ENCODE data around the gene PHF2. TPM values are rescaled to one million over a fixed set of nuclear protein-coding genes. Genes with fewer than 3 reads are reported as not detected.

PHF2 gene
- polyA plus RNA-seq, 1 of the 3 experiments (the other 2 are of a cell fraction), result 11.2 TPM

- Histone ChIP-seq H3K9ac (no peak overlapping the region), H3K4me3 (ENCODE audit: low read depth in 2 of 2, low read length in 1 of 2) (no peak overlapping the region), H3K36me3 (replicated peaks in 1 of 2; ENCODE audit: control insufficient read depth in 1 of 2, insufficient read depth in 2 of 2, low read length in 1 of 2) (peaks cover 0 to 2% of the 10 kb centered on the region in 2 experiments), H3K27ac (ENCODE audit: low read depth in 2 of 2, low read length in 1 of 2) (no peak overlapping the region), H3K27me3 (ENCODE audit: insufficient read depth) (no peaks in the 10 kb centered on the region), H3K4me2 (no peak overlapping the region), H4K20me1 (ENCODE audit: insufficient read depth) (peaks cover 66% of the 10 kb centered on the region), H3K79me2 (ENCODE audit: insufficient read depth) (peaks cover 67% of the 10 kb centered on the region; the same call in 1 of the 2 replicates), H3K9me2 (no peaks in the 10 kb centered on the region), H3F3A (replicated peaks; ENCODE audit: insufficient read depth) (no peaks in the 10 kb centered on the region), H3K9me3 (no peaks in the 10 kb centered on the region), H3K4me1 (ENCODE audit: control insufficient read depth in 1 of 2, insufficient read depth in 2 of 2, low read depth in 1 of 2, low read length in 1 of 2) (peaks cover 0 to 40% of the 10 kb centered on the region in 2 experiments; a peak in 1 of 4 replicates), H2AFZ (ENCODE audit: low read depth) (no peak overlapping the region)
- ChIA-PET POLR2A (interaction anchor here (1.3 kb wide), 1 partner anchor 26 kb away, joined by 4 read pairs; no protein-coding TSS in a partner anchor), CTCF (no interaction called here)
- DNase-seq, result no peak
- no CpG with 5 or more reads among the region's 2 CpGs for WGBS (ENCODE audit: low lambda C conversion rate)
- TF ChIP-seq, protein P1, sequence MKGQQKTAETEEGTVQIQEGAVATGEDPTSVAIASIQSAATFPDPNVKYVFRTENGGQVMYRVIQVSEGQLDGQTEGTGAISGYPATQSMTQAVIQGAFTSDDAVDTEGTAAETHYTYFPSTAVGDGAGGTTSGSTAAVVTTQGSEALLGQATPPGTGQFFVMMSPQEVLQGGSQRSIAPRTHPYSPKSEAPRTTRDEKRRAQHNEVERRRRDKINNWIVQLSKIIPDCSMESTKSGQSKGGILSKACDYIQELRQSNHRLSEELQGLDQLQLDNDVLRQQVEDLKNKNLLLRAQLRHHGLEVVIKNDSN (IDR thresholded peaks at IDR 0.05; ENCODE audit: borderline replicate concordance, low read depth), result no peak
- TF ChIP-seq SIN3A (IDR thresholded peaks at IDR 0.05; ENCODE audit: borderline replicate concordance, low read depth, low read length) (no peak), TCF12 (IDR thresholded peaks at IDR 0.05) (no peak), POLR2AphosphoS5 (IDR thresholded peaks at IDR 0.05; ENCODE audit: low read depth, low read length) (no peak), SMC3 (IDR thresholded peaks at IDR 0.05; ENCODE audit: low read depth, low read length) (no peak), FOXJ3 (CRISPR knock-in tag; IDR thresholded peaks at IDR 0.05) (no peak), RAD21 (IDR thresholded peaks at IDR 0.05; ENCODE audit: low read length) (no peak), EZH2phosphoT487 (IDR thresholded peaks at IDR 0.05; ENCODE audit: borderline replicate concordance, low read depth) (no peak), EP300 (IDR thresholded peaks at IDR 0.05; ENCODE audit: borderline replicate concordance in 1 of 2, low read depth in 1 of 2, low read length in 1 of 2) (no peak), TAF1 (IDR thresholded peaks at IDR 0.05; ENCODE audit: borderline replicate concordance, low read depth, low read length) (no peak), FOXM1 (IDR thresholded peaks at IDR 0.05; ENCODE audit: low read depth) (no peak), JUND (IDR thresholded peaks at IDR 0.05) (no peak), TEAD4 (IDR thresholded peaks at IDR 0.05; ENCODE audit: borderline replicate concordance, insufficient read depth) (no peak)
- TF ChIP-seq, protein P2, sequence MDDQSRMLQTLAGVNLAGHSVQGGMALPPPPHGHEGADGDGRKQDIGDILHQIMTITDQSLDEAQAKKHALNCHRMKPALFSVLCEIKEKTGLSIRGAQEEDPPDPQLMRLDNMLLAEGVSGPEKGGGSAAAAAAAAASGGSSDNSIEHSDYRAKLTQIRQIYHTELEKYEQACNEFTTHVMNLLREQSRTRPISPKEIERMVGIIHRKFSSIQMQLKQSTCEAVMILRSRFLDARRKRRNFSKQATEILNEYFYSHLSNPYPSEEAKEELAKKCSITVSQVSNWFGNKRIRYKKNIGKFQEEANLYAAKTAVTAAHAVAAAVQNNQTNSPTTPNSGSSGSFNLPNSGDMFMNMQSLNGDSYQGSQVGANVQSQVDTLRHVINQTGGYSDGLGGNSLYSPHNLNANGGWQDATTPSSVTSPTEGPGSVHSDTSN (IDR thresholded peaks at IDR 0.05), result no peak
- TF ChIP-seq, protein P3, sequence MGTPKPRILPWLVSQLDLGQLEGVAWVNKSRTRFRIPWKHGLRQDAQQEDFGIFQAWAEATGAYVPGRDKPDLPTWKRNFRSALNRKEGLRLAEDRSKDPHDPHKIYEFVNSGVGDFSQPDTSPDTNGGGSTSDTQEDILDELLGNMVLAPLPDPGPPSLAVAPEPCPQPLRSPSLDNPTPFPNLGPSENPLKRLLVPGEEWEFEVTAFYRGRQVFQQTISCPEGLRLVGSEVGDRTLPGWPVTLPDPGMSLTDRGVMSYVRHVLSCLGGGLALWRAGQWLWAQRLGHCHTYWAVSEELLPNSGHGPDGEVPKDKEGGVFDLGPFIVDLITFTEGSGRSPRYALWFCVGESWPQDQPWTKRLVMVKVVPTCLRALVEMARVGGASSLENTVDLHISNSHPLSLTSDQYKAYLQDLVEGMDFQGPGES (IDR thresholded peaks at IDR 0.05; ENCODE audit: low read depth, low read length), result no peak
Observed at GRCh38 chr9:93592643-93593021, 16.2 kb downstream of the PHF2 start.

DNA sequence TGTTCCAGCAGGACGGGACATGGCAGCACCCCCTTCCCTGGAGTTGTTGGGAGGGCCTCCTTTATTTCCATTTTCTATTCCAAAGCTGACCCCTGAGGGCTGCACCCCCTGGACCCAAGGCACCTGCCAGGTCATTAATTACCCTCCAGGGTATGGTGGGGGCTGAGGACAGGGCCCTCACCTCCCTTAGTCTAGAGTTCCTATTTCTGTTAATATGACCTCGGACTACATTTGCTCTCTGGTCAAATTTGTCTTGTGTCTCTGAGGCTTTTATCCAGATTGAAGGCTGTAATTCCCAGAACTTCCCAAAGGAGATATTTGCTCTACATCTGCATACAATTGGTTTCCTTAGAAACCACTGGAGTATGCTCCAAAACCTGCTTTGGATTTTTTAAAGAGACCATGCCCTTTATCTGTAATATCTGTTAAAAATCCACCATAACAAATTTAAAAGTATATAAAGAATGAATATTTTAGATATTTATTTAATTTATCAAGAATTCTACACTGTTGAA, 16.8 kb downstream of the PHF2 start:
- Histone ChIP-seq H3K27ac (ENCODE audit: low read depth in 2 of 2, low read length in 1 of 2) (no peak overlapping the region), H3K9ac (no peak overlapping the region), H3K4me2 (no peak overlapping the region), H3K9me2 (no peaks in the 10 kb centered on the region), H3K79me2 (ENCODE audit: insufficient read depth) (peaks cover 62% of the 10 kb centered on the region; the same call in 1 of the 2 replicates), H2AFZ (ENCODE audit: low read depth) (no peak overlapping the region), H3K36me3 (replicated peaks in 1 of 2; ENCODE audit: control insufficient read depth in 1 of 2, insufficient read depth in 2 of 2, low read length in 1 of 2) (peaks cover 0 to 2% of the 10 kb centered on the region in 2 experiments), H3F3A (replicated peaks; ENCODE audit: insufficient read depth) (no peaks in the 10 kb centered on the region), H3K4me3 (ENCODE audit: low read depth in 2 of 2, low read length in 1 of 2) (no peak overlapping the region), H3K27me3 (ENCODE audit: insufficient read depth) (no peaks in the 10 kb centered on the region), H4K20me1 (ENCODE audit: insufficient read depth) (peaks cover 61% of the 10 kb centered on the region), H3K4me1 (ENCODE audit: control insufficient read depth in 1 of 2, insufficient read depth in 2 of 2, low read depth in 1 of 2, low read length in 1 of 2) (peaks cover 0 to 37% of the 10 kb centered on the region in 2 experiments; a peak in 1 of 4 replicates), H3K9me3 (no peaks in the 10 kb centered on the region)
- DNase-seq, result no peak
- WGBS (ENCODE audit: low lambda C conversion rate), result 92% methylated on average over 2 of the region's 2 CpGs
- ChIA-PET CTCF (no interaction called here), POLR2A (interaction anchor here (1.3 kb wide), 1 partner anchor 27 kb away, joined by 4 read pairs; no protein-coding TSS in a partner anchor)
- no peak for TF ChIP-seq FOXJ3 (CRISPR knock-in tag; IDR thresholded peaks at IDR 0.05)
- no peak for TF ChIP-seq EP300 (IDR thresholded peaks at IDR 0.05; ENCODE audit: borderline replicate concordance in 1 of 2, low read depth in 1 of 2, low read length in 1 of 2)
- TF ChIP-seq CHD2 (IDR thresholded peaks at IDR 0.05; ENCODE audit: low read length, partially characterized antibody), result no peak
- TF ChIP-seq MEF2A (IDR thresholded peaks at IDR 0.05; ENCODE audit: borderline replicate concordance, low read depth), result no peak
- TF ChIP-seq RFX5 (IDR thresholded peaks at IDR 0.05; ENCODE audit: low read length), result no peak
- TF ChIP-seq TCF12 (IDR thresholded peaks at IDR 0.05), result no peak
- TF ChIP-seq, protein P2 (IDR thresholded peaks at IDR 0.05), result no peak
- TF ChIP-seq, protein P3 (IDR thresholded peaks at IDR 0.05; ENCODE audit: low read depth, low read length), result no peak
- TF ChIP-seq USF2 (IDR thresholded peaks at IDR 0.05; ENCODE audit: borderline replicate concordance, low read depth, low read length), result no peak

Data from SK-N-SH (cell line).